H1 (cell line): ENCODE results near the gene HHAT. TPM values are rescaled to one million over a fixed set of nuclear protein-coding genes. Genes with fewer than 3 reads are reported as not detected.
A peak's percentile ranks its signal among the peaks of the same experiment; 100 is the strongest.

ENCODE experiments used
- CTCF ChIA-PET: fragments of 300-600 bp; sonication (Branson Sonifier 250); formaldehyde crosslinking; loops from one replicate; lab custom pipeline; 2021; ENCODE audit not compliant: partially characterized antibody; lab: Charles Lee
- POLR2A ChIA-PET: fragments of 300-600 bp; sonication (Branson Sonifier 250); formaldehyde crosslinking; loops from one replicate; lab custom pipeline; 2021; ENCODE audit warnings: inconsistent platforms; ENCODE audit not compliant: partially characterized antibody; lab: Charles Lee
- DNase-seq, 2 experiments: peaks; one replicate each; pipeline versions ENCODE4 v3.0.0 to v3.0.0-alpha.2; 2010 to 2022; ENCODE audit warnings: low spot score in 2 of 2, low read depth in 1 of 2, mixed read lengths in 1 of 2
- FAIRE-seq: peaks from 2 replicates; lab custom pipeline; 2011; peaks lifted over from hg19 to GRCh38; lab: Jason Lieb, UNC
- H2AFZ ChIP-seq: 2 replicates; pipeline ENCODE4 v1.8.1; 2012; ENCODE audit warnings: low read length, inconsistent platforms
- H2AK5ac ChIP-seq: 2 replicates; pipeline ENCODE4 v1.6.1; 2013; ENCODE audit warnings: low read depth, low read length
- H2BK120ac ChIP-seq: replicated peaks from 2 replicates; pipeline ENCODE3; 2013; ENCODE audit warnings: low read depth, low read length, inconsistent platforms
- H2BK12ac ChIP-seq: 2 replicates; pipeline ENCODE4 v1.6.1; 2013; ENCODE audit warnings: low read depth, low read length
- H2BK15ac ChIP-seq: 2 replicates; pipeline ENCODE4 v1.6.1; 2013; ENCODE audit warnings: low read length
- H2BK20ac ChIP-seq: 2 replicates; pipeline ENCODE4 v1.6.1; 2013; ENCODE audit warnings: low read length
- H2BK5ac ChIP-seq: 2 replicates; pipeline ENCODE4 v1.6.1; 2013; ENCODE audit warnings: low read depth, low read length
- H3K14ac ChIP-seq: 2 replicates; pipeline ENCODE4 v1.6.1; 2013; ENCODE audit warnings: inconsistent platforms; ENCODE audit not compliant: insufficient read length
- H3K18ac ChIP-seq: 2 replicates; pipeline ENCODE4 v1.6.1; 2013; ENCODE audit warnings: low read length; ENCODE audit errors: extremely low read depth
- H3K23ac ChIP-seq: 2 replicates; pipeline ENCODE4 v1.6.1; 2013; ENCODE audit warnings: inconsistent platforms; ENCODE audit not compliant: insufficient read length
- H3K23me2 ChIP-seq: 2 replicates; pipeline ENCODE4 v1.6.1; 2013; ENCODE audit warnings: low read depth, low read length
- H3K27ac ChIP-seq: 2 replicates; pipeline ENCODE4 v1.6.1; 2011; ENCODE audit warnings: low read depth, low read length, inconsistent platforms
- H3K27me3 ChIP-seq, 4 experiments: replicated peaks in 1 of 4; 1 replicate in 1 of 4; 2 replicates in 3 of 4; pipeline versions ENCODE4 v1.6.1 to v1.8.1; 2011 to 2013; ENCODE audit warnings: low read length in 3 of 4, mild to moderate bottlenecking in 3 of 4, inconsistent platforms in 2 of 4, mixed read lengths in 2 of 4, moderate library complexity in 1 of 4; ENCODE audit not compliant: control insufficient read depth in 3 of 4, insufficient read depth in 3 of 4; ENCODE audit errors: extremely low read depth in 1 of 4
- H3K36me3 ChIP-seq, 4 experiments: 2 replicates each; pipeline versions ENCODE4 v1.6.1 to v1.8.1; 2011 to 2013; ENCODE audit warnings: mild to moderate bottlenecking in 4 of 4, low read length in 3 of 4, moderate library complexity in 2 of 4, control low read depth in 1 of 4, inconsistent platforms in 1 of 4; ENCODE audit not compliant: insufficient read depth in 4 of 4, control insufficient read depth in 2 of 4
- H3K4ac ChIP-seq: replicated peaks from 2 replicates; pipeline ENCODE3; 2013; ENCODE audit warnings: low read length, low read depth, mixed read lengths, inconsistent platforms; ENCODE audit not compliant: insufficient read length
- H3K4me1 ChIP-seq, 4 experiments: replicated peaks in 1 of 4; 1 replicate in 1 of 4; 2 replicates in 3 of 4; pipeline versions ENCODE4 v1.6.1 to v1.8.1; 2011 to 2013; ENCODE audit warnings: low read length in 3 of 4, inconsistent platforms in 2 of 4, mixed read lengths in 1 of 4; ENCODE audit not compliant: insufficient read depth in 4 of 4, control insufficient read depth in 3 of 4
- H3K4me2 ChIP-seq, 2 experiments: 2 replicates each; pipeline versions ENCODE4 v1.6.1 to v1.8.1; 2011 to 2013; ENCODE audit warnings: low read depth in 2 of 2, low read length in 2 of 2, control low read depth in 1 of 2, inconsistent platforms in 1 of 2, mild to moderate bottlenecking in 1 of 2; ENCODE audit not compliant: insufficient read depth in 1 of 2
- H3K4me3 ChIP-seq, 4 experiments: fragments of 200-600, 300-600 bp in 1 of 4; sonication (generic), shearing (Covaris generic), sonication (Bioruptor Twin) in 1 of 4; 2 replicates each; pipeline versions ENCODE4 v1.5.1 to v1.8.1; 2011 to 2016; ENCODE audit warnings: low read length in 4 of 4, low read depth in 3 of 4, control low read depth in 2 of 4, inconsistent platforms in 2 of 4, mild to moderate bottlenecking in 2 of 4, mixed read lengths in 1 of 4, moderate library complexity in 1 of 4; ENCODE audit not compliant: insufficient read depth in 2 of 4; ENCODE audit errors: extremely low read depth in 1 of 4
- H3K56ac ChIP-seq: replicated peaks from 2 replicates; pipeline ENCODE3; 2013; ENCODE audit warnings: low read depth, mild to moderate bottlenecking, mixed read lengths, low read length, inconsistent platforms; ENCODE audit not compliant: insufficient read length
- H3K79me1 ChIP-seq: 2 replicates; pipeline ENCODE4 v1.6.1; 2013; ENCODE audit warnings: low read depth, low read length, control low read depth
- H3K79me2 ChIP-seq, 2 experiments: 2 replicates each; pipeline versions ENCODE4 v1.6.1 to v1.8.1; 2012 to 2013; ENCODE audit warnings: low read length in 2 of 2, mild to moderate bottlenecking in 2 of 2, inconsistent platforms in 1 of 2; ENCODE audit not compliant: insufficient read depth in 2 of 2, control insufficient read depth in 1 of 2
- H3K9ac ChIP-seq, 4 experiments: replicated peaks in 1 of 4; 1 replicate in 1 of 4; 2 replicates in 3 of 4; pipeline versions ENCODE4 v1.6.1 to v1.8.1; 2011 to 2013; ENCODE audit warnings: low read depth in 3 of 4, low read length in 3 of 4, control low read depth in 2 of 4, mild to moderate bottlenecking in 2 of 4, moderate library complexity in 2 of 4, inconsistent platforms in 1 of 4; ENCODE audit errors: extremely low read depth in 1 of 4
- H3K9me3 ChIP-seq, 2 experiments: 2 replicates each; pipeline versions ENCODE4 v1.6.1 to v1.8.1; 2012 to 2013; ENCODE audit warnings: mild to moderate bottlenecking in 2 of 2, moderate library complexity in 2 of 2, control low read depth in 1 of 2, inconsistent platforms in 1 of 2, low read depth in 1 of 2, low read length in 1 of 2, mixed read lengths in 1 of 2; ENCODE audit not compliant: insufficient read depth in 2 of 2
- H4K20me1 ChIP-seq, 2 experiments: replicated peaks in 1 of 2; 2 replicates each; pipeline versions ENCODE3 to v1.8.1; 2011 to 2013; ENCODE audit warnings: inconsistent platforms in 2 of 2, low read length in 2 of 2, mild to moderate bottlenecking in 1 of 2; ENCODE audit not compliant: insufficient read depth in 2 of 2, control insufficient read depth in 1 of 2
- H4K5ac ChIP-seq: 2 replicates; pipeline ENCODE4 v1.6.1; 2013; ENCODE audit warnings: low read length, low read depth, mixed read lengths, inconsistent platforms; ENCODE audit not compliant: insufficient read length
- H4K8ac ChIP-seq: 2 replicates; pipeline ENCODE4 v1.8.0; 2013; ENCODE audit warnings: mild to moderate bottlenecking, moderate library complexity, low read length, inconsistent platforms; ENCODE audit not compliant: insufficient read depth; ENCODE audit errors: extremely low read depth
- H4K91ac ChIP-seq: replicated peaks from 2 replicates; pipeline ENCODE3; 2013; ENCODE audit warnings: low read length, mixed read lengths, inconsistent platforms; ENCODE audit not compliant: insufficient read length
- KDM1A ChIP-seq: fragments of 200-600, 300-600 bp; sonication (generic); IDR thresholded peaks from 2 replicates; pipeline ENCODE4 v1.7.1; 2016; ENCODE audit warnings: mild to moderate bottlenecking, low read length, borderline replicate concordance
- KDM5A ChIP-seq: fragments of 200-600 bp; IDR thresholded peaks from 2 replicates; pipeline ENCODE4 v1.7.1; 2012; ENCODE audit warnings: mild to moderate bottlenecking, low read length, inconsistent platforms, mixed read lengths
- WGBS, 2 experiments: shearing (Covaris generic) in 1 of 2; methylation state at CpG; one replicate each; pipeline versions ENCODE4 v1.1.6 to v1.1.7; 2013 to 2015; ENCODE audit warnings: low lambda C conversion rate in 2 of 2, mixed read lengths in 2 of 2, inconsistent platforms in 1 of 2, low coverage in 1 of 2, missing lambda C conversion rate in 1 of 2; ENCODE audit not compliant: insufficient replicate concordance in 2 of 2, insufficient coverage in 1 of 2, insufficient read length in 1 of 2; ENCODE audit errors: extremely low coverage in 1 of 2, missing lambda C conversion rate in 1 of 2; 5-methylcytosine and 5-hydroxymethylcytosine counted together
- polyA plus RNA-seq, 7 experiments: library from polyadenylated mRNA; depleted of rRNA in 3 of 7; stranded (reverse) in 5 of 7; unstranded in 2 of 7; fragments of >200 nt in 5 of 7; fragments of 200-250 nt in 2 of 7; gene quantifications; 1 replicate in 5 of 7; 2 replicates in 1 of 7; 4 replicates in 1 of 7; pipeline versions ENCODE4 v1.2.1 to v1.2.3, GENCODE V29; 2011 to 2013; ENCODE audit warnings: missing spikeins in 2 of 7, mixed read lengths in 2 of 7
- total RNA-seq: library from RNA; stranded (reverse); fragmentation: NEBNext Ultra II Directional; extraction: Animal tissue kit (Norgen Biotek cat#: 25700); gene quantifications from 2 replicates; pipeline ENCODE4 v1.2.1, GENCODE V29; 2021

HHAT gene
- total and polyA plus RNA-seq, 2 of the 8 experiments (the other 6 are each of a cell fraction or from before 2014, with no cell fraction given) = 0.15 to 0.51 TPM

- no peak overlapping the region for H2BK20ac ChIP-seq
- peak overlapping the region; percentile 66; the same call in 1 of the 2 replicates for H2BK15ac ChIP-seq
- no peaks in the 10 kb centered on the region for H3K79me1 ChIP-seq
- no peaks in the 10 kb centered on the region for H3K36me3 ChIP-seq
- H3K4me3 ChIP-seq = no peak overlapping the region
- DNase-seq = no peak
- peak overlapping the region; percentile 27; the same call in 1 of the 2 replicates for H2BK5ac ChIP-seq
- no peaks in the 10 kb centered on the region for H3K23me2 ChIP-seq
- H4K8ac ChIP-seq = no peak overlapping the region; the same call in 1 of the 2 replicates
- no peaks in the 10 kb centered on the region for H4K20me1 ChIP-seq
- no peaks in the 10 kb centered on the region for H3K79me2 ChIP-seq
- 0 out of 2 replicates have a peak overlapping the region, but pooled peaks have one; percentile 7 for H2AK5ac ChIP-seq
- H2AFZ ChIP-seq = no peak overlapping the region
- no peak overlapping the region for H3K27ac ChIP-seq
- TF ChIP-seq KDM5A (no peak), KDM1A (peak; percentile 67; the same call in 1 of the 2 replicates)
- TF ChIP-seq, all 59 proteins: peak for 1
- Histone ChIP-seq H2BK12ac (peak overlapping the region; percentile 78), H2BK120ac (no peak overlapping the region), H3K4me1 (peaks cover 0 to 6% (median 2%) of the 10 kb centered on the region in 4 experiments; a peak in 3 of 7 replicates), H4K91ac (no peak overlapping the region), H3K4ac (no peak overlapping the region), H3K23ac (no peak overlapping the region), H3K9ac (no peak overlapping the region; a peak in 1 of 7 replicates), H3K56ac (no peak overlapping the region), H3K4me2 (peak overlapping the region in 1 of 2 experiments; percentile 44; a peak in 1 of 4 replicates), H4K5ac (no peak overlapping the region), H3K27me3 (no peaks in the 10 kb centered on the region), H3K18ac (no peak overlapping the region; the same call in 1 of the 2 replicates), H3K9me3 (no peaks in the 10 kb centered on the region), H3K14ac (no peak overlapping the region)
- ChIA-PET CTCF (interaction anchor here (0.9 to 2.9 kb wide), 5 partner anchors 11 to 727 kb away, joined by 3 to 27 read pairs (median 7); partner anchors contain the start of gene KCNH1), POLR2A (interaction anchor here (0.8 kb wide), 1 partner anchor 34 kb away, joined by 3 read pairs; no protein-coding TSS in a partner anchor)
- FAIRE-seq = no peak
- 85% methylated on average over 1 of the region's 1 CpG; no CpG with 5 or more reads in 1 of the 2 experiments for WGBS, 2 experiments
These were observed 79.2 kb downstream of the HHAT start for GRCh38 chr1:210407887-210408252.
